ENCODE measurements around the gene FCHO1.

The FCHO1 gene

DNA sequence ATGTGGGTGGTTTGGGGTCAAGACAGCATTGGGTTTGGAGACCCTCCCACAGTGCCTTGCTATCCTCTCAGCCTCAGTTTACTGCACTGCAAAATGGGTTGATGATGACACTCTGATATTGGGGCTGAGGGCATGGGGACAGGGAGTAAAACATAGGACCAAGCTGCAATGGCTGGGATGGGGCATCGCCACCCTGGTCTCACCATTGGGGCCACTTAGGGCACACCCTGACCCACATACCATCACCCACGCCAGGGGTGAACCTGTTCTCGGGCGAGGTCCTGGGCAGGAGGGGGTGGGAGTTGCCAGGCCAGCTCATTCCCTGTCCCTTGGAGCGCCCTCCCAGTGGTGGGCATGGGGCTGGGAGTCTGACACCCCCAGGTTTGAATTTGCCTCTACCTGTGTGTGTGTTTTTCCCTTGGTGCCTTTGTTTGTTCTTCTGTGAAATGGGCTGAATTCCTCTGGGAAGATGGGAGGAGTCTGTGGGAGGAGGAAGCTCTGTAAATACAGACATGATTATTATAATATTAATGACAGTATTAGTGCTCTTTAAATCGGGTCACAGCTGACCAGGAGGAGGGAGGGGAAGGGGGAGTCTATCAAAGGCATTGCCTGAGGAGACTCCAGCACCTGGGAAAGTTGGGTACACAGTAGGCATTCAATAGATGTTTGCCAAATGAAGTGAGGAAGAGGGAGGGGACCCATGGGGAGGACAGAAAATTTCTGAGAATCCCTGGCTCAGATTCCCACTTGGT lies 2.2 kb upstream of the FCHO1 start:
- Histone ChIP-seq H3K36me3 (no peaks in the 10 kb centered on the region), H3K4me1 (no peaks in the 10 kb centered on the region; the same call in 1 of the 2 replicates), H3K27me3 (no peaks in the 10 kb centered on the region), H3K4me3 (ENCODE audit: low read depth, low read length) (no peak overlapping the region), H3K9me3 (no peaks in the 10 kb centered on the region)
- TF ChIP-seq, protein P1, sequence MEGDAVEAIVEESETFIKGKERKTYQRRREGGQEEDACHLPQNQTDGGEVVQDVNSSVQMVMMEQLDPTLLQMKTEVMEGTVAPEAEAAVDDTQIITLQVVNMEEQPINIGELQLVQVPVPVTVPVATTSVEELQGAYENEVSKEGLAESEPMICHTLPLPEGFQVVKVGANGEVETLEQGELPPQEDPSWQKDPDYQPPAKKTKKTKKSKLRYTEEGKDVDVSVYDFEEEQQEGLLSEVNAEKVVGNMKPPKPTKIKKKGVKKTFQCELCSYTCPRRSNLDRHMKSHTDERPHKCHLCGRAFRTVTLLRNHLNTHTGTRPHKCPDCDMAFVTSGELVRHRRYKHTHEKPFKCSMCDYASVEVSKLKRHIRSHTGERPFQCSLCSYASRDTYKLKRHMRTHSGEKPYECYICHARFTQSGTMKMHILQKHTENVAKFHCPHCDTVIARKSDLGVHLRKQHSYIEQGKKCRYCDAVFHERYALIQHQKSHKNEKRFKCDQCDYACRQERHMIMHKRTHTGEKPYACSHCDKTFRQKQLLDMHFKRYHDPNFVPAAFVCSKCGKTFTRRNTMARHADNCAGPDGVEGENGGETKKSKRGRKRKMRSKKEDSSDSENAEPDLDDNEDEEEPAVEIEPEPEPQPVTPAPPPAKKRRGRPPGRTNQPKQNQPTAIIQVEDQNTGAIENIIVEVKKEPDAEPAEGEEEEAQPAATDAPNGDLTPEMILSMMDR (IDR thresholded peaks at IDR 0.05; ENCODE audit: low read depth, low read length) = no peak
- no peak for DNase-seq

DNA sequence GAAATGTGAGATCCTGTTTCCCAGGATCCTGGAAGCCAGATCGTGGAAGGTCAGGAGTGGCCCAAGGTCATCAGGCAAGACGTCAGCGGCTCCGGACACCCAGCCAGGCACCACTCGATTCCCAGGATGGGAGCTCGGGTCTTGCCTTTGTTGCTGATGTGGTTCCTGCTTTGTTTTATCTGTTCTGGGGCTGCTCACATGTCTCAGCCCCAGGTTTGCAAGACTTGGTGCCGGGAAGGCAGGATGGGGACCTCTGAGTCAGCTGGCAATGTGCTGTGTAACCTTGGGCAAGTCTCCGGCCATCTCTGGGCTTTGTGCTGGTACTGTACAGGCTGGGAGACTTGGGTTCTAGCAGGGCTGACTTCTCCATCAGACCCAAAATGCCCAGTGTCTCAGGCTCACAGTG lies 1.4 kb upstream of the FCHO1 start:
- no peak for DNase-seq
- TF ChIP-seq, protein P1 (IDR thresholded peaks at IDR 0.05; ENCODE audit: low read depth, low read length) = no peak
- Histone ChIP-seq H3K9me3 (no peaks in the 10 kb centered on the region), H3K27me3 (no peaks in the 10 kb centered on the region), H3K4me1 (no peaks in the 10 kb centered on the region; the same call in 1 of the 2 replicates), H3K4me3 (ENCODE audit: low read depth, low read length) (no peak overlapping the region), H3K36me3 (no peaks in the 10 kb centered on the region)

DNA sequence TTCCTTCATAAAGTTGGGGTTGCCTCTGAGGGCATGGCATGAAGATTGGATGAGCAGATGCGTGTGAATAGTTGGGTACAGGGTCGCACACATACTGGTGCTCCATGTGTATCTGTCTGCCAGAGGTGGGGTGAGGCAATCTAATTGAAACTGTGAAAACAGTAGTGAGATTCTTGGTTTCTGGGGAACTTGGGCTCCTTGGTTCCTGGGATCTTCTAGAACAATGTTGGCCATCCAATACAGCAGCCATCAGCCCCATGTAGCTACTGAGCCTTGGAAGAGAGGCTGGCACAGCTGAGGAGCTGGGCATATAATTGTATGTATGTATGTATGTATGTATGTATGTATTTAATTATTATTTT lies 616 bp downstream of the FCHO1 start:
- no peak overlapping the region for H3K4me3 ChIP-seq (ENCODE audit: low read depth, low read length)
- H3K4me1 ChIP-seq = peaks cover 10% of the 10 kb centered on the region
- H3K27me3 ChIP-seq = no peaks in the 10 kb centered on the region
- no peaks in the 10 kb centered on the region for H3K9me3 ChIP-seq
- DNase-seq = no peak
- no peaks in the 10 kb centered on the region for H3K36me3 ChIP-seq
- TF ChIP-seq, protein P1 (IDR thresholded peaks at IDR 0.05; ENCODE audit: low read depth, low read length) = no peak

DNA sequence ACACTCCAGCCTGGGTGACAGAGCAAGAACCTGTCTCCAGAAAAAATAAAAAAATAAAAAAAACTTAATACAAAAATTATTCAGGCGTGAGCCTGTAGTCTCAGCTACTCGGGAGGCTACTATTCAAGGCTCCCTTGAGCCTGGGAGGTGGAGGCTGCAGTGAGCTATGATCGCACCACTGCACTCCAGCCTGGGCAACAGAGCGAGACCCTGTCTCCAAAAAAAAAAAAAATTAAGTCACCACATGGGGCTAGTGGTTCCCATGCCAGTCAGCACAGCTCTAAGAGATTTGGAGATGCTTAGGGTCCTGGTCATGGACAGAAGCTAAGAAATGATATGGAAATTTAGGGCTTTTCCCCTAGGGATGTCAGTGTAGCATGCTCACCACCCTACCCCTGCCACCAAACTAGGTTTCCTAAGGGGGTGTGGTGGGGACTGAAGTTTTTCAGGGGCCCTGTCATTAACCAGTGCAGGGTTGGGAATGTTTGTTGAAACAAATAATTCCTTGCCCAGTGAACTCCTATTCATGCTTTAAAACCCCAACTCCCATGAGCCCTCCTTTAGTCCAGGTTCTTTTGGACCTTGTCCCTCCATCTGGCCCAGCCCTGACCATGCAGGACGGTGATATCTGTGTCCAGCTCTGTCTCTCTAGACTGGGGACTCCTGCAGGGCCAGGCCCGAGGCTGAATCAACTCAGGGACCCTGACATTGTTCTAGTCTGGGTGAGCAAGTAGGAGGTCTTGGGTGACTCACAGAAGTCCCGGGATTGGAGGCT lies 1.8 kb downstream of the FCHO1 start:
- Histone ChIP-seq H3K27me3 (no peaks in the 10 kb centered on the region), H3K4me1 (peaks cover 13% of the 10 kb centered on the region), H3K9me3 (no peaks in the 10 kb centered on the region), H3K36me3 (no peaks in the 10 kb centered on the region), H3K4me3 (ENCODE audit: low read depth, low read length) (no peak overlapping the region)
- TF ChIP-seq, protein P1 (IDR thresholded peaks at IDR 0.05; ENCODE audit: low read depth, low read length) = no peak
- no peak for DNase-seq

DNA sequence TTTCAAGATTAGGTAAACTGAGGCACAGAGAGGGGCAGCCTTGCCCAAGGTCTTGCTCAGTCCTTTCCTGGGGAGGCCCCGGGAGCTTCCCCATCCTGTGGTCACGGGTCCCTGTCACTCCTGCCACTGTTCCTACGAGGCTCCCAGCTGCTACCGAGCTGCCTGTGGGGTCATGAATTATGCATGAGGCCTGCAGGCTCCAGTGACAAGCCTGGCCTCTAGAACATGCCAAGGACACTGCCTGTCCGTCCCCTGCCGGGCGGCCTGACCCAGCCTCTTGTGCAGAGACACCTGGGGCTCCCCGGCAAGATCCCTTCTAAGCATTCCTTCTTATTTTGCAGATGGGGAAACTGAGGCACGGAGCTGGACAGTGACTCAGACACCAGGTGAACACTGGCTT lies 2.7 kb downstream of the FCHO1 start:
- TF ChIP-seq, protein P1 (IDR thresholded peaks at IDR 0.05; ENCODE audit: low read depth, low read length) = no peak
- no peak overlapping the region for H3K4me3 ChIP-seq (ENCODE audit: low read depth, low read length)
- H3K36me3 ChIP-seq = no peaks in the 10 kb centered on the region
- peaks cover 13% of the 10 kb centered on the region for H3K4me1 ChIP-seq
- no peak for DNase-seq
- H3K27me3 ChIP-seq = no peaks in the 10 kb centered on the region
- H3K9me3 ChIP-seq = no peaks in the 10 kb centered on the region

Measured in BE2C (cell line).